Subcutaneous preadipocyte (primary cell): Measurements from ENCODE around the gene ZSWIM7. TPM values are rescaled to one million over a fixed set of nuclear protein-coding genes. Genes with fewer than 3 reads are reported as not detected.

Experiments used
- total RNA-seq: library from RNA; depleted of rRNA; stranded (reverse); fragments of >200 nt; gene quantifications from 2 replicates; pipeline ENCODE4 v1.2.3, GENCODE V29; 2012

ZSWIM7 gene, protein sequence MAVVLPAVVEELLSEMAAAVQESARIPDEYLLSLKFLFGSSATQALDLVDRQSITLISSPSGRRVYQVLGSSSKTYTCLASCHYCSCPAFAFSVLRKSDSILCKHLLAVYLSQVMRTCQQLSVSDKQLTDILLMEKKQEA
- 9.0 and 10.3 TPM in 2 replicates for total RNA-seq

DNA sequence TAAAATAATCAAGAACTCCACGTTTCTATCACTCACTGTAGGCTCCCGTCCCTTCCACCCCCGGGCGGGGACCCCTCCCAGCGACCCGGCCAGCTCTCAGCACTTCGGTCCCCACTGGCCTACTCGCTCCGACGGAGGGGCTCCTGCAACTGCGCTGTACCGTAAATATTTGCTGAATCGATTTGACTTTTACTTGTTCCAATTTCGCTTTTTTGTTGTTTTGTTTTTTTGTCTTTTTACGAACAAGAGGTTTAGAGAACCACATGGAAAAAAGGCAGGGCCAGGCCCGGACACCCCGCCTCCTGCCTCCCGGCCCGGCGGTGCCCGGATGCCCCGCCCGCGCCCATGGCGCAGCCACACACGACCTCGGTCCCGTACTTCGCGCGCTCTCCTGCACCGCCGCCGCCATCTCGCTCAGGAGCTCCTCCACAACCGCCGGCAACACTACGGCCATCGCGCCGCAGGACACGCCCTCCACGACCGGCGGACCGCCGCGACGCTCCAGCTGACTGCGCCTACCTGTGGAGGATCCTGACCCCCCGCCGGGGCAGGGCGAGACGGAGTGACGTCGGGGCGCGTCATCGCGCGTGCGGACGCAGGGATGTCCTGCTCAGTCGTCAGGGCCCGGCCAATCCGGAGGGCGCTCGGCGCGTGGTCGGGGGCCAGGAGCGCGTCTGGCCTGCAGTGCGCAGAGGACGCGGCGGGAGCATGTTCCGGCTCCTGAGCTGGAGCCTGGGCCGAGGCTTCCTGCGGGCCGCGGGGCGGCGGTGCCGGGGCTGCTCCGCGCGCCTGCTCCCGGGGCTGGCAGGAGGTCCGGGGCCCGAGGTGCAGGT is at the start of gene ZSWIM7, which contains the start of gene TTC19:
ZSWIM7 (minus strand) TSS at position 564 of the 833 bp plus-strand sequence; CDS start at position 454, 110 bp downstream.
TTC19 (plus strand) TSS at position 684 of the 833 bp plus-strand sequence; CDS start at position 709, 25 bp downstream.

GRCh38 chr17:15944759-15945526 is 54.6 kb downstream of the ZSWIM7 start, which contains the start of gene ADORA2B:
ADORA2B (plus strand) TSS chr17:15945130; CDS start chr17:15945249, 119 bp downstream.

Other genes starting within 250 kb of the ZSWIM7 start
- gene ADORA2B, start 54.6 kb downstream of the ZSWIM7 start, total RNA-seq, result 20.2 and 27.2 TPM in 2 replicates
- 29.0 and 41.2 TPM in 2 replicates for gene TTC19, start 120 bp upstream of the ZSWIM7 start, total RNA-seq
- gene NCOR1, start 215.8 kb upstream of the ZSWIM7 start, total RNA-seq, result 45.2 and 81.3 TPM in 2 replicates
- gene PIGL, start 217.5 kb upstream of the ZSWIM7 start, total RNA-seq, result 22.3 and 22.4 TPM in 2 replicates